ENCODE results near the gene DYNLL1. TPM values are rescaled to one million over a fixed set of nuclear protein-coding genes. Genes with fewer than 3 reads are reported as not detected.
A peak's percentile ranks its signal among the peaks of the same experiment; 100 is the strongest.

The DYNLL1 gene
- total and polyA plus RNA-seq, 2 of the 4 experiments (the other 2 are of a cell fraction) = 663 to 696 TPM

DNA sequence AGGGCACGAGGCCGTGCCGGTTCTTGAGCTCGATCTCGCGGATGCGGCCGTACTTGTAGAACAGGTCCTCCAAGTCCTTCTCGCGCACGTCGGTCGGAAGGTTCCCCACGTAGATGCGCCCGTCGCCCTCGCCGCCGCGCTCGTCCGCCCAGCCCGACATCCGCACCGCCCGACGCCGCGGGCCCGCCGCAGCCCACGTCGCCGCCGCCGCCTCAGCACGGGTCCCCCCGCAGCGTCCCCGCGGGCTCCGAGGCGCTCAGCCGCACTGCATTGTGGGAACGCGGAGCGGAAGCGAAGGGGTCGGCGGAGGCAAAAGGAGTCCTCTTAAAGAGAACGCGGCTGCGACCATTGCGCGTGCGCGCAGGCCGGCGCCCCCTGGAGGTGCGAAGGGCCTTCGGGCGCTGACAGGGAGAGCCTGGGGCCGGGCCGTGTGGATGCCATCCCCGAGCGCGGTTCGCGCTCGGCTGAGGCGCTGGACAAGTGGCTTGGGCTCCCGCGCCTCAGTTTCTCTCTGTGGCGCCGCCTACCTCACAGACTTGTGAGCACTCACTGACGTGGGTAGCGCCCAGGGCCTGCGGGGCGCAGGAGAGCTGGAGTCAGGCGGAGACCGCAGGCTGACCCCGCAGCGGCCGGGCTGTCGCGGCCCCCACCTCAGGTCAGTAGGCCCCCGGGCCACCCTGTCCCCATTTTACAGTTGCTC, 26.3 kb upstream of the DYNLL1 start, which contains the start of gene SRSF9:
SRSF9 (minus strand) TSS at position 299 of the 700 bp plus-strand sequence; CDS start at position 160, 139 bp downstream.
- POLR2A ChIA-PET (ENCODE audit: unreplicated experiment) = no interaction called here
- peak within 1 kb of the TSS; percentile 91 for H3K27ac ChIP-seq (ENCODE audit: insufficient read depth, low read length)
- intact Hi-C loops (cut with micrococcal nuclease) = loop anchor here (1.0 kb wide), 1 partner anchor 27 kb away; the partner anchor contains the start of gene DYNLL1
- TF ChIP-seq POLR2A (IDR thresholded peaks at IDR 0.05; ENCODE audit: low read depth, low read length) = peak; percentile 62; the same call in 1 of the 2 replicates
- TF ChIP-seq, protein P1, sequence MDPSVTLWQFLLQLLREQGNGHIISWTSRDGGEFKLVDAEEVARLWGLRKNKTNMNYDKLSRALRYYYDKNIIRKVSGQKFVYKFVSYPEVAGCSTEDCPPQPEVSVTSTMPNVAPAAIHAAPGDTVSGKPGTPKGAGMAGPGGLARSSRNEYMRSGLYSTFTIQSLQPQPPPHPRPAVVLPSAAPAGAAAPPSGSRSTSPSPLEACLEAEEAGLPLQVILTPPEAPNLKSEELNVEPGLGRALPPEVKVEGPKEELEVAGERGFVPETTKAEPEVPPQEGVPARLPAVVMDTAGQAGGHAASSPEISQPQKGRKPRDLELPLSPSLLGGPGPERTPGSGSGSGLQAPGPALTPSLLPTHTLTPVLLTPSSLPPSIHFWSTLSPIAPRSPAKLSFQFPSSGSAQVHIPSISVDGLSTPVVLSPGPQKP (IDR thresholded peaks at IDR 0.05; ENCODE audit: borderline replicate concordance, low read depth, low read length) = no peak
- no peak for TF ChIP-seq MAFK (IDR thresholded peaks at IDR 0.05; ENCODE audit: low read depth, low read length)
- no peak for TF ChIP-seq NFE2L2 (IDR thresholded peaks at IDR 0.05; ENCODE audit: low read depth, low read length)
- peak; percentile 32; the same call in 1 of the 2 replicates for TF ChIP-seq RAD21 (IDR thresholded peaks at IDR 0.05; ENCODE audit: low read length)
- peak; percentile 39; the same call in 1 of the 2 replicates for TF ChIP-seq BHLHE40 (IDR thresholded peaks at IDR 0.05; ENCODE audit: low read depth, low read length)
- TF ChIP-seq RCOR1 (IDR thresholded peaks at IDR 0.05; ENCODE audit: insufficient replicate concordance, low read length) = no peak
- TF ChIP-seq, protein P2, sequence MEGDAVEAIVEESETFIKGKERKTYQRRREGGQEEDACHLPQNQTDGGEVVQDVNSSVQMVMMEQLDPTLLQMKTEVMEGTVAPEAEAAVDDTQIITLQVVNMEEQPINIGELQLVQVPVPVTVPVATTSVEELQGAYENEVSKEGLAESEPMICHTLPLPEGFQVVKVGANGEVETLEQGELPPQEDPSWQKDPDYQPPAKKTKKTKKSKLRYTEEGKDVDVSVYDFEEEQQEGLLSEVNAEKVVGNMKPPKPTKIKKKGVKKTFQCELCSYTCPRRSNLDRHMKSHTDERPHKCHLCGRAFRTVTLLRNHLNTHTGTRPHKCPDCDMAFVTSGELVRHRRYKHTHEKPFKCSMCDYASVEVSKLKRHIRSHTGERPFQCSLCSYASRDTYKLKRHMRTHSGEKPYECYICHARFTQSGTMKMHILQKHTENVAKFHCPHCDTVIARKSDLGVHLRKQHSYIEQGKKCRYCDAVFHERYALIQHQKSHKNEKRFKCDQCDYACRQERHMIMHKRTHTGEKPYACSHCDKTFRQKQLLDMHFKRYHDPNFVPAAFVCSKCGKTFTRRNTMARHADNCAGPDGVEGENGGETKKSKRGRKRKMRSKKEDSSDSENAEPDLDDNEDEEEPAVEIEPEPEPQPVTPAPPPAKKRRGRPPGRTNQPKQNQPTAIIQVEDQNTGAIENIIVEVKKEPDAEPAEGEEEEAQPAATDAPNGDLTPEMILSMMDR (conservative IDR thresholded peaks at IDR 0.05; ENCODE audit: low read depth, low read length) = peak; percentile 98
- peak; percentile 25; the same call in 1 of the 2 replicates for TF ChIP-seq SMC3 (IDR thresholded peaks at IDR 0.05; ENCODE audit: low read depth, low read length)
- TF ChIP-seq FOS (IDR thresholded peaks at IDR 0.05; ENCODE audit: low read depth, low read length) = no peak
- TF ChIP-seq MAZ (IDR thresholded peaks at IDR 0.05; ENCODE audit: borderline replicate concordance, low read depth, low read length) = peak; percentile 72; the same call in 1 of the 2 replicates
- TF ChIP-seq CEBPB (IDR thresholded peaks at IDR 0.05; ENCODE audit: low read depth, low read length) = no peak
- TF ChIP-seq, protein P3, sequence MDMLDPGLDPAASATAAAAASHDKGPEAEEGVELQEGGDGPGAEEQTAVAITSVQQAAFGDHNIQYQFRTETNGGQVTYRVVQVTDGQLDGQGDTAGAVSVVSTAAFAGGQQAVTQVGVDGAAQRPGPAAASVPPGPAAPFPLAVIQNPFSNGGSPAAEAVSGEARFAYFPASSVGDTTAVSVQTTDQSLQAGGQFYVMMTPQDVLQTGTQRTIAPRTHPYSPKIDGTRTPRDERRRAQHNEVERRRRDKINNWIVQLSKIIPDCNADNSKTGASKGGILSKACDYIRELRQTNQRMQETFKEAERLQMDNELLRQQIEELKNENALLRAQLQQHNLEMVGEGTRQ (IDR thresholded peaks at IDR 0.05; ENCODE audit: low read depth, low read length) = no peak
- TF ChIP-seq RFX5 (IDR thresholded peaks at IDR 0.05; ENCODE audit: low read depth, low read length) = no peak

More for the DNA sequence above, 26.3 kb upstream of the DYNLL1 start, which contains the start of gene SRSF9:
- H3K23ac ChIP-seq (ENCODE audit: low read depth, low read length) = peak within 1 kb of the TSS; percentile 91
- H4K20me1 ChIP-seq (ENCODE audit: insufficient read depth, low read length) = peaks cover 44% of the 10 kb centered on the region
- H3K4ac ChIP-seq (ENCODE audit: low read depth, low read length) = peak within 1 kb of the TSS; percentile 95
- H2BK20ac ChIP-seq (ENCODE audit: low read depth, low read length) = no peak within 1 kb of the TSS
- no peaks in the 10 kb centered on the region for H3K9me3 ChIP-seq (ENCODE audit: control insufficient read depth, insufficient read depth, low read length)
- peak; percentile 93 for ATAC-seq (ENCODE audit: low read depth)
- WGBS, 2 experiments (ENCODE audit: extremely low coverage in 2 of 2, insufficient read length in 1 of 2) = 0% methylated on average over 48 of the region's 88 CpGs; no CpG with 5 or more reads in 1 of the 2 experiments
- peak within 1 kb of the TSS; percentile 44; the same call in 1 of the 2 replicates for H2BK120ac ChIP-seq (ENCODE audit: low read depth, low read length)
- H2AFZ ChIP-seq (replicated peaks; ENCODE audit: low read length, poor library complexity) = peak within 1 kb of the TSS; percentile 98
- peak; percentile 96 for DNase-seq
- no peaks in the 10 kb centered on the region; the same call in 1 of the 2 replicates for H3K9me1 ChIP-seq (ENCODE audit: insufficient read depth, low read length)
- no TSS peak for BruUV-seq (replicated peaks)
- H2AK9ac ChIP-seq (replicated peaks; ENCODE audit: low read depth, low read length, poor library complexity) = peak within 1 kb of the TSS; percentile 97
- peak within 1 kb of the TSS; percentile 71 for H2AK5ac ChIP-seq (ENCODE audit: low read depth, low read length)
- H3K4me2 ChIP-seq (ENCODE audit: low read depth, low read length) = peak within 1 kb of the TSS; percentile 97
- peak within 1 kb of the TSS; percentile 51 for H3K18ac ChIP-seq (ENCODE audit: low read depth, low read length)
- peak within 1 kb of the TSS; percentile 84 for H2BK5ac ChIP-seq (ENCODE audit: low read depth, low read length, poor library complexity, severe bottlenecking)
- CTCF ChIA-PET = no interaction called here
- peaks cover 11 to 55% of the 10 kb centered on the region in 2 experiments for H3K79me1 ChIP-seq (ENCODE audit: low read depth in 1 of 2, low read length in 2 of 2)
- peak within 1 kb of the TSS; percentile 61 for H4K5ac ChIP-seq (ENCODE audit: low read depth, low read length)
- H3K14ac ChIP-seq (replicated peaks; ENCODE audit: low read depth, low read length) = peak within 1 kb of the TSS; percentile 82
- dilution Hi-C loops (cut with HindIII; ENCODE audit: low sequenced_read_pairs, unreplicated experiment) = no loop called here
- H3K9ac ChIP-seq (ENCODE audit: low read depth, low read length) = peak within 1 kb of the TSS; percentile 77
- peak within 1 kb of the TSS; percentile 1; the same call in 1 of the 3 replicates for H2BK15ac ChIP-seq (ENCODE audit: low read depth, low read length)
- peak within 1 kb of the TSS; percentile 70 for H4K91ac ChIP-seq (ENCODE audit: insufficient read depth, low read depth, low read length)
- peaks cover 15% of the 10 kb centered on the region for H3K36me3 ChIP-seq (ENCODE audit: control insufficient read depth, insufficient read depth, low read length)
- H3K4me3 ChIP-seq (ENCODE audit: insufficient read depth, low read depth, low read length) = peak within 1 kb of the TSS; percentile 80
- H3K27me3 ChIP-seq (ENCODE audit: control insufficient read depth, insufficient read depth, low read length) = no peaks in the 10 kb centered on the region
- H4K8ac ChIP-seq (ENCODE audit: low read depth in 2 of 2, low read length in 2 of 2) = peak within 1 kb of the TSS; percentile 74 to 92
- in situ Hi-C loops (cut with MboI; ENCODE audit: low sequenced_read_pairs) = no loop called here
- H3K4me1 ChIP-seq (ENCODE audit: control insufficient read depth, insufficient read depth, low read length) = peaks cover 4% of the 10 kb centered on the region; the same call in 1 of the 2 replicates
- peak within 1 kb of the TSS; percentile 70 for H3K56ac ChIP-seq (ENCODE audit: extremely low read depth, insufficient read depth, low read length)

Measured in IMR-90 (cell line).